HUES64 (cell line): ENCODE results near the gene LRRC25.

Source experiments
- H3K27ac ChIP-seq: 2 replicates; pipeline ENCODE4 v1.7.0; 2013; ENCODE audit warnings: low read depth, low read length, inconsistent platforms
- H3K27me3 ChIP-seq: 2 replicates; pipeline ENCODE4 v1.6.1; 2013; ENCODE audit warnings: mild to moderate bottlenecking, low read length; ENCODE audit not compliant: insufficient read depth
- H3K36me3 ChIP-seq: 2 replicates; pipeline ENCODE4 v1.6.1; 2013; ENCODE audit warnings: mild to moderate bottlenecking, low read length; ENCODE audit not compliant: insufficient read depth
- H3K4me1 ChIP-seq: 2 replicates; pipeline ENCODE4 v1.6.1; 2013; ENCODE audit warnings: mild to moderate bottlenecking, low read length, moderate library complexity; ENCODE audit not compliant: insufficient read depth
- H3K4me3 ChIP-seq: 2 replicates; pipeline ENCODE4 v1.5.1; 2013; ENCODE audit warnings: mild to moderate bottlenecking, low read length, moderate library complexity
- H3K9ac ChIP-seq: 2 replicates; pipeline ENCODE4 v1.6.1; 2013; ENCODE audit warnings: mild to moderate bottlenecking, low read depth, low read length
- H3K9me3 ChIP-seq: 2 replicates; pipeline ENCODE4 v1.6.1; 2013; ENCODE audit warnings: low read depth, low read length; ENCODE audit not compliant: insufficient read depth
- WGBS: fragments of 150-250, 120-280 bp; methylation state at CpG from one replicate; pipeline ENCODE4 v1.1.7; 2013; ENCODE audit warnings: missing lambda C conversion rate; 5-methylcytosine and 5-hydroxymethylcytosine counted together

The LRRC25 gene

GRCh38 chr19:18392417-18392816 lies 5.0 kb downstream of the LRRC25 start:
- H3K9me3 ChIP-seq, result no peaks in the 10 kb centered on the region
- 90% methylated on average over 11 of the region's 11 CpGs for WGBS
- H3K9ac ChIP-seq, result no peak overlapping the region
- H3K36me3 ChIP-seq, result no peaks in the 10 kb centered on the region
- no peak overlapping the region for H3K27ac ChIP-seq
- no peak overlapping the region for H3K4me3 ChIP-seq
- H3K27me3 ChIP-seq, result peaks cover 18% of the 10 kb centered on the region
- H3K4me1 ChIP-seq, result no peaks in the 10 kb centered on the region

GRCh38 chr19:18391509-18392075 lies 5.8 kb downstream of the LRRC25 start:
- WGBS, result 84% methylated on average over 7 of the region's 9 CpGs
- Histone ChIP-seq H3K4me3 (no peak overlapping the region), H3K9ac (no peak overlapping the region), H3K4me1 (no peaks in the 10 kb centered on the region), H3K27me3 (peaks cover 25% of the 10 kb centered on the region), H3K27ac (no peak overlapping the region), H3K9me3 (no peaks in the 10 kb centered on the region), H3K36me3 (no peaks in the 10 kb centered on the region)

DNA sequence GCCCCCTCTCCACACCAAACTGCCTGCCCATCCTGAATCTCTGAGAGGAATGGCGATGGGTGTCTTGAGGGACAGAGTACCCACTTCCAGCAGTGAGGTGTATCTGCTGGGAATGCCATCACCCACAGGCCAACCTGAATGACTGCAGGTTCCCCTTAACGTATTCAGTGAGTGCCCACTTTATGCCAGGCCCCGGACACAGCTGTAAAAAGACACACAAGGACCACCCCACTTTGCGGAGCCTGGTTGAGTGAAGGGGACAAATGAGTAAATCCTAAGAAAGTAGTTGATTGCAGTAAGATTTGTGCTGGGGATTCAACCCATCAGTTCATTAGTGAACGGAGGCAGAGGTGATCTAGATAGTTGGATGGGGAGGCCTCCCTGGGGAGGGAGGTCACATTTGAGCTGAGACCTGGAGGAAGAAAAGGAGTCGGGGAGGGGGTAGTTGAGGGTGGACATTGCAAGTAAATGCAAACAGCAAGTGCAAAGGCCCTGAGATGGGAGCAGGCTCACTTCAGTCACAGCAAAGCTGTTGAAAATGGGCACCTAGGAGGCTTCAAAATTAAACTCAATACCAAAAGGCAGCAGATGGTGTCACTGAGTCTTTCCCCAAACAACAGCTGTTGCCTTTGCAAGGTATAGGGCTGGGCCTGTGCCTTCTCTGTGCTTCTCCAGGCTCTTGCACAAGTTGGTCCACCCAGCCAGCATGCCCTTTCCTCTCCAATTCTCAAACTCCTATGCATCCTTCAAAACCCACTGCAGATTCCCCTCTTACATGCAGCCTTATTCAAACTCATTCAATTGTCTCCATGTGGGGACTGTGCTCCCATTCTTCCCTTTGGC lies 7.1 kb downstream of the LRRC25 start:
- no peak overlapping the region for H3K4me3 ChIP-seq
- peaks cover 6% of the 10 kb centered on the region; the same call in 1 of the 2 replicates for H3K4me1 ChIP-seq
- 89% methylated on average over 6 of the region's 6 CpGs for WGBS
- H3K27ac ChIP-seq, result no peak overlapping the region
- no peaks in the 10 kb centered on the region for H3K36me3 ChIP-seq
- no peak overlapping the region for H3K9ac ChIP-seq
- H3K9me3 ChIP-seq, result no peaks in the 10 kb centered on the region
- H3K27me3 ChIP-seq, result peaks cover 25% of the 10 kb centered on the region

GRCh38 chr19:18389726-18390064 lies 7.7 kb downstream of the LRRC25 start:
- Histone ChIP-seq H3K36me3 (no peaks in the 10 kb centered on the region), H3K27me3 (peaks cover 25% of the 10 kb centered on the region), H3K27ac (no peak overlapping the region), H3K4me1 (peaks cover 6% of the 10 kb centered on the region; the same call in 1 of the 2 replicates), H3K9ac (no peak overlapping the region), H3K4me3 (no peak overlapping the region), H3K9me3 (no peaks in the 10 kb centered on the region)

DNA sequence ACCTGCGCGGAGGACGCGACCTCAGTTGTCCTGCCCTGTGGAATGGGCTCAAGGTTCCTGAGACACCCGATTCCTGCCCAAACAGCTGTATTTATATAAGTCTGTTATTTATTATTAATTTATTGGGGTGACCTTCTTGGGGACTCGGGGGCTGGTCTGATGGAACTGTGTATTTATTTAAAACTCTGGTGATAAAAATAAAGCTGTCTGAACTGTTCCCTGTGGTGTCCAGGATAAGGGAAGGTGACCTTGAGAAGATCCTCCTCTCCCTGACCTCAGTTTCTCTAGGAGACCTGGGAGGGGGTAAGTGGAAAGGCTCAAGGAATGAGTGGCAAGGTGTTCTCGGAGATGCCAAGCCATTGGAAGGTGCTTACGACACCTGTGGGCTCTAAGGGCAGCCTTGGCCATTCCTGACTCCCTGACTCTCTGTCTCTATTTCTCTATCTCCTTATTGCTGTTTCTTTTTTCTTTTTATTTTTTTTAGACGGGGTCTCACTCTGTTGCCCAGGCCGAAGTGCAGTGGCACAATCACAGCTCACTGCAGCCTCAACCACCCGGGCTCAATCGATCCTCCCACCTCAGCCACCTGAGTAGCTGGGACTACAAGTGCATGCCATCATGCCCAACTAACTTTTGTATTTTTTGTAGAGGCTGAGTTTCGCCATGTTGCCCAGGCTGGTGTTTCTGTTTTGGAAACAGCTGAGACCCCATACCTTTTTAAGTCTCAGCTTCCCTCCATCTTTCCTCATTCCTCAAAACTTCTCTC lies 8.3 kb downstream of the LRRC25 start:
- no peaks in the 10 kb centered on the region for H3K9me3 ChIP-seq
- peaks cover 6% of the 10 kb centered on the region; the same call in 1 of the 2 replicates for H3K4me1 ChIP-seq
- no peak overlapping the region for H3K9ac ChIP-seq
- H3K4me3 ChIP-seq, result no peak overlapping the region
- WGBS, result 91% methylated on average over 12 of the region's 13 CpGs
- no peaks in the 10 kb centered on the region for H3K36me3 ChIP-seq
- no peak overlapping the region for H3K27ac ChIP-seq
- H3K27me3 ChIP-seq, result peaks cover 25% of the 10 kb centered on the region

DNA sequence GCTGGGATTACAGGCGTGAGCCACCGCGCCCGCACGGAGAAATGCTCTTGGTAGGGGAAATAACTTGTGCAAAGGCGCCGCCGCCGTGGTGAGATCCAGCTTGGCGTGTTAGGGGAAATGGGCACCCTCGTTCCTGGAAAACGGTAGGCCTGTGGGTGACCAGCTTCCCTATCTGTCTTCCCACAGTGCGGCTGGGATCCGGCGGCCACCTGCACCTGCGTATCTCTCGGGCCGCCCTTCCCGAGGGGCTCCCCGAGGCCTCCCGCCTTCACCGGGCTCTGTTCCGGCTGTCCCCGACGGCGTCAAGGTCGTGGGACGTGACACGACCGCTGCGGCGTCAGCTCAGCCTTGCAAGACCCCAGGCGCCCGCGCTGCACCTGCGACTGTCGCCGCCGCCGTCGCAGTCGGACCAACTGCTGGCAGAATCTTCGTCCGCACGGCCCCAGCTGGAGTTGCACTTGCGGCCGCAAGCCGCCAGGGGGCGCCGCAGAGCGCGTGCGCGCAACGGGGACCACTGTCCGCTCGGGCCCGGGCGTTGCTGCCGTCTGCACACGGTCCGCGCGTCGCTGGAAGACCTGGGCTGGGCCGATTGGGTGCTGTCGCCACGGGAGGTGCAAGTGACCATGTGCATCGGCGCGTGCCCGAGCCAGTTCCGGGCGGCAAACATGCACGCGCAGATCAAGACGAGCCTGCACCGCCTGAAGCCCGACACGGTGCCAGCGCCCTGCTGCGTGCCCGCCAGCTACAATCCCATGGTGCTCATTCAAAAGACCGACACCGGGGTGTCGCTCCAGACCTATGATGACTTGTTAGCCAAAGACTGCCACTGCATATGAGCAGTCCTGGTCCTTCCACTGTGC lies 9.1 kb downstream of the LRRC25 start:
- Histone ChIP-seq H3K36me3 (no peaks in the 10 kb centered on the region), H3K27ac (no peak overlapping the region), H3K4me3 (peak overlapping the region; percentile 38), H3K9me3 (no peaks in the 10 kb centered on the region), H3K4me1 (peaks cover 6% of the 10 kb centered on the region; the same call in 1 of the 2 replicates), H3K27me3 (peaks cover 25% of the 10 kb centered on the region), H3K9ac (no peak overlapping the region; the same call in 1 of the 2 replicates)
- 27% methylated on average over 86 of the region's 86 CpGs for WGBS

DNA sequence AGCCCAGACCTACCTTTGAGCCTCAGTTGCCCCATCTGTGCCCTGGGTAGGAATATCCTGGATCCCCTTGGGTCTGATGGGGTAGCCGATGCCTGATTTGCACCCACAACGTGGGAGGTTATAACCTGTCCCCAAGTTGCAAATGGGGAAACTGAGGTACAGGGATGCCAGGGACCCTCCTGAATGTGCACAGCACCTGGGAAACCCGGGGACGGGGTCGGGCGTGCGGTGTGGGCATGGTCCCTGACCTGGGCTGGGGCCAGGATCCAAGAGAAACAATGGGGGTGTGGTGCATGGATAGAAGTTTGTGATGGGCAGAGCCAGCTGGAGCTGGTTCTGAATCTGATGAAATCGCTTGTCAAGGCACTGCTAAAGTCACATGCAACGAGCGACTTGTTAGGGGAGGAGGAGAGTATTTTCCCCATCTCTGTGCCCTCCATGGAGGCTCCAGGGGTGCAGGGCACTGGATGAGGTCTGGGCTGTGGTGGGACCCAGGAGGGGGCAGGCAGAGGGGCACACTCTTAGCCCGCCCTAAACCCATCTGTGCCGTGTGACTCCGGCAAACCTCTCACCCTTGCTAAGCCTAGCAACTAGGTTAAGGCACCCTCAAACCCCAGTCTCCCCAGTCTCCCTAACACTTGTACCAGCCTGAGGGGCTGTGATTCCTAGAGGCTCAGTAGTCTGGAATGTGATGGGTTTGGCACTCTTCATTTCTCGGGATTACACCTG lies 10.7 kb downstream of the LRRC25 start:
- Histone ChIP-seq H3K9me3 (no peaks in the 10 kb centered on the region), H3K9ac (no peak overlapping the region), H3K4me1 (peaks cover 6% of the 10 kb centered on the region; the same call in 1 of the 2 replicates), H3K4me3 (peak overlapping the region; percentile 34), H3K27me3 (peaks cover 25% of the 10 kb centered on the region), H3K36me3 (no peaks in the 10 kb centered on the region), H3K27ac (no peak overlapping the region)
- 88% methylated on average over 14 of the region's 14 CpGs for WGBS

DNA sequence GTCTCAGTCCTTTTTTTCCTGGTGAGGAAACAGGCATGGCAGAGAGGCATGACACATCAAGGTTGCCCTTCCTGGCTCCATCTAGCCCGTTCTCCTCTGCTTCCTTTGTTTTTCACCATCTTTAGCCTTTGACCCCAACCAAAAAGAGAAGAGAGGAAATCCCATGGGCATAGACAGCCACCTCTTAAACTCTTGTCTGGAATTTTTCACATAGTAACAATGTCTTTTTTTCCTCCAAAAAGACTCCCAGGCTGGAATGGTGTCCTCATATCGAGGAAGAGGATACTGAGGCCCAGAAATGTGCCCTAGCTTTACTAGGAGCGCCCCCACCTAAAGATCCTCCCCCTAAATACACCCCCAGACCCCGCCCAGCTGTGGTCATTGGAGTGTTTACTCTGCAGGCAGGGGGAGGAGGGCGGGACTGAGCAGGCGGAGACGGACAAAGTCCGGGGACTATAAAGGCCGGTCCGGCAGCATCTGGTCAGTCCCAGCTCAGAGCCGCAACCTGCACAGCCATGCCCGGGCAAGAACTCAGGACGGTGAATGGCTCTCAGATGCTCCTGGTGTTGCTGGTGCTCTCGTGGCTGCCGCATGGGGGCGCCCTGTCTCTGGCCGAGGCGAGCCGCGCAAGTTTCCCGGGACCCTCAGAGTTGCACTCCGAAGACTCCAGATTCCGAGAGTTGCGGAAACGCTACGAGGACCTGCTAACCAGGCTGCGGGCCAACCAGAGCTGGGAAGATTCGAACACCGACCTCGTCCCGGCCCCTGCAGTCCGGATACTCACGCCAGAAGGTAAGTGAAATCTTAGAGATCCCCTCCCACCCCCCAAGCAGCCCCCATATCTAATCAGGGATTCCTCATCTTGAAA lies 11.5 kb downstream of the LRRC25 start, which contains the start of gene GDF15:
GDF15 (plus strand) TSS at position 484 of the 868 bp plus-strand sequence; CDS start at position 516, 32 bp downstream.
- Histone ChIP-seq H3K27ac (no peak within 1 kb of the TSS), H3K4me3 (peak within 1 kb of the TSS; percentile 34), H3K9ac (0 out of 2 replicates have a peak within 1 kb of the TSS, but pooled peaks have one; percentile 38), H3K9me3 (no peaks in the 10 kb centered on the region), H3K4me1 (peaks cover 6% of the 10 kb centered on the region; the same call in 1 of the 2 replicates), H3K36me3 (no peaks in the 10 kb centered on the region), H3K27me3 (peaks cover 25% of the 10 kb centered on the region)
- WGBS, result 68% methylated on average over 33 of the region's 33 CpGs

DNA sequence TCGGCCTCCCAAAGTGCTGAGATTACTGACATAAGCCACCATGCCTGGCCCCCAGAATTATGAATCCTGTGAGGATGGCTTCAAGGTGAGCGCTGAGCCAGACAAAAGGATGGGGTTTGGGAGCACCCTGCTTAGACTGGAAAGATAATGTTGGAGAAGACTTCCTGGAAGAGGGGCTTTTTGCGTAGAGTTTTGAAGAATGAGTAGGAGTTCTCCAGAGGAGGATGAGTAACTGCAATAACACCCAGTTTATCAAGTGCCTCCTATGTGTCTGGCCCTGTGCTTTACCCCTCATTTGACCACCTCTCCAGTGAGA lies 12.1 kb downstream of the LRRC25 start:
- H3K27ac ChIP-seq, result no peak overlapping the region
- no peak overlapping the region for H3K4me3 ChIP-seq
- WGBS, result 93% methylated on average over 3 of the region's 3 CpGs
- H3K9me3 ChIP-seq, result no peaks in the 10 kb centered on the region
- peaks cover 25% of the 10 kb centered on the region for H3K27me3 ChIP-seq
- no peak overlapping the region for H3K9ac ChIP-seq
- H3K36me3 ChIP-seq, result no peaks in the 10 kb centered on the region
- peaks cover 6% of the 10 kb centered on the region; the same call in 1 of the 2 replicates for H3K4me1 ChIP-seq
